Fibroblast of the aortic adventitia (primary cell): Measurements from ENCODE around the gene SIRT1. TPM values are rescaled to one million over a fixed set of nuclear protein-coding genes. Genes with fewer than 3 reads are reported as not detected.

Experiments
- DNase-seq: peaks from one replicate; pipeline ENCODE4 v3.0.0-alpha.2; 2010; ENCODE audit warnings: low read depth
- H3K4me3 ChIP-seq: 2 replicates; pipeline ENCODE4 v1.5.1; 2011; ENCODE audit warnings: low read depth, mild to moderate bottlenecking, control low read depth, low read length, moderate library complexity
- CTCF ChIP-seq: IDR thresholded peaks from 2 replicates; pipeline ENCODE4 v1.5.1; 2011; ENCODE audit warnings: mild to moderate bottlenecking, low read length, control low read depth, inconsistent platforms; ENCODE audit not compliant: insufficient read depth
- total RNA-seq: library from RNA; depleted of rRNA; stranded (reverse); fragments of >200 nt; gene quantifications from 2 replicates; pipeline ENCODE4 v1.2.3, GENCODE V29; 2012; ENCODE audit warnings: low replicate concordance

Gene SIRT1
- total RNA-seq, 1 donor = 19.4 TPM

GRCh38 chr10:67926951-67927350, 42.5 kb downstream of the SIRT1 start:
- no peak overlapping the region for H3K4me3 ChIP-seq

GRCh38 chr10:67933199-67933598, 48.7 kb downstream of the SIRT1 start:
- no peak for TF ChIP-seq CTCF
- H3K4me3 ChIP-seq = no peak overlapping the region
- DNase-seq = no peak

More at GRCh38 chr10:67926951-67927350, 42.5 kb downstream of the SIRT1 start:
- DNase-seq = no peak
- no peak for TF ChIP-seq CTCF

- DNase-seq = no peak
- H3K4me3 ChIP-seq = no peak overlapping the region
- no peak for TF ChIP-seq CTCF
Measured at GRCh38 chr10:67934336-67934735, 49.9 kb downstream of the SIRT1 start.

- TF ChIP-seq CTCF = no peak
- DNase-seq = no peak
- no peak overlapping the region for H3K4me3 ChIP-seq
Measured at GRCh38 chr10:67935223-67935622, 50.8 kb downstream of the SIRT1 start.

- no peak overlapping the region for H3K4me3 ChIP-seq
- no peak for DNase-seq
- no peak for TF ChIP-seq CTCF
Measured at GRCh38 chr10:67936416-67936815, 52.0 kb downstream of the SIRT1 start.

GRCh38 chr10:67943917-67944316, 59.5 kb downstream of the SIRT1 start:
- no peak for DNase-seq
- no peak overlapping the region for H3K4me3 ChIP-seq
- no peak for TF ChIP-seq CTCF

- TF ChIP-seq CTCF = no peak
- H3K4me3 ChIP-seq = no peak overlapping the region
- no peak for DNase-seq
Measured at GRCh38 chr10:67955614-67956013, 71.2 kb downstream of the SIRT1 start.
